COLO829 (cell line): ENCODE data around the gene POLR2C.
A peak's percentile ranks its signal among the peaks of the same experiment; 100 is the strongest.
"Not testable (repeated sequence)": the region's sequence is repeated elsewhere in the genome, so short reads cannot be mapped to it uniquely, and the experiment has no call there.

Experiments
- DNase-seq: peaks from one replicate; pipeline ENCODE4 v3.0.0; 2012; ENCODE audit warnings: low spot score

The POLR2C gene

GRCh38 chr16:57479976-57480753, 17.7 kb downstream of the POLR2C start:
- peak; percentile 19 for DNase-seq

- no peak for DNase-seq
These were observed 18.3 kb downstream of the POLR2C start for GRCh38 chr16:57480754-57481230.

- DNase-seq, result no peak
These were observed 18.9 kb downstream of the POLR2C start for GRCh38 chr16:57481421-57481820.

- DNase-seq, result no peak
These were observed 20.5 kb downstream of the POLR2C start for GRCh38 chr16:57482845-57483545.

- no peak for DNase-seq
These were observed 21.4 kb downstream of the POLR2C start for GRCh38 chr16:57483725-57484514.

GRCh38 chr16:57484515-57485005, 22.1 kb downstream of the POLR2C start:
- no peak for DNase-seq

GRCh38 chr16:57485091-57485915, 22.8 kb downstream of the POLR2C start:
- DNase-seq, result no peak

GRCh38 chr16:57485916-57486857, 23.7 kb downstream of the POLR2C start, which contains the start of gene DOK4:
Gene DOK4, minus strand, starts transcription at chr16:57486493. Its CDS starts 6,986 bp downstream, at chr16:57479507.
- DNase-seq, result peak; percentile 59

- no peak for DNase-seq
These were observed 24.7 kb downstream of the POLR2C start for GRCh38 chr16:57486858-57487834.

- DNase-seq, result no peak
These were observed 26.8 kb downstream of the POLR2C start for GRCh38 chr16:57489229-57489628.

- no peak for DNase-seq
These were observed 31.3 kb downstream of the POLR2C start for GRCh38 chr16:57493767-57494166.

- DNase-seq, result no peak
These were observed 34.6 kb downstream of the POLR2C start for GRCh38 chr16:57497121-57497520.

GRCh38 chr16:57498031-57498430, 35.6 kb downstream of the POLR2C start:
- DNase-seq, result no peak

- DNase-seq, result not testable (repeated sequence)
These were observed 37.5 kb downstream of the POLR2C start for GRCh38 chr16:57499941-57500340.

GRCh38 chr16:57500578-57501111, 38.2 kb downstream of the POLR2C start:
- DNase-seq, result no peak

GRCh38 chr16:57501492-57501891, 39.0 kb downstream of the POLR2C start:
- no peak for DNase-seq

- DNase-seq, result no peak
These were observed 39.7 kb downstream of the POLR2C start for GRCh38 chr16:57502048-57502775.

- DNase-seq, result no peak
These were observed 40.9 kb downstream of the POLR2C start for GRCh38 chr16:57503366-57503765.
